PC-3 (cell line): ENCODE results near the gene ASXL2. TPM values are rescaled to one million over a fixed set of nuclear protein-coding genes. Genes with fewer than 3 reads are reported as not detected.

ENCODE experiments used
- ATAC-seq: fragments of 200-7000 bp; cut with Tn5 transposase; 2 replicates; pipeline ENCODE4 v1.9.1; 2020; ENCODE audit warnings: mild to moderate bottlenecking, moderate library complexity
- BruUV-seq: library from RNA; stranded (reverse); fragments of 400-500 nt; replicated peaks from 2 replicates; lab custom pipeline; 2021; lab: Mats Ljungman, UMichigan
- CTCF ChIA-PET: fragments of 300-600 bp; sonication (Branson Sonifier 250); formaldehyde crosslinking; loops from one replicate; lab custom pipeline; 2022; ENCODE audit warnings: antibody characterized with exemption; lab: Charles Lee
- POLR2A ChIA-PET: fragments of 300-600 bp; sonication (Branson Sonifier 250); formaldehyde crosslinking; loops from one replicate; lab custom pipeline; 2022; ENCODE audit warnings: antibody characterized with exemption; ENCODE audit not compliant: unreplicated experiment; lab: Charles Lee
- DNase-seq: peaks from one replicate; pipeline ENCODE4 v3.0.0-alpha.2; 2015
- H2AFZ ChIP-seq: fragments of 300-600 bp; sonication (generic); 2 replicates; pipeline ENCODE4 v1.6.0; 2016; ENCODE audit warnings: antibody characterized with exemption, low read length
- H3F3A ChIP-seq: fragments of 300-600 bp; sonication (generic); one replicate; pipeline ENCODE4 v1.6.0; 2017; ENCODE audit warnings: antibody characterized with exemption, low read length, control low read depth, mild to moderate bottlenecking; ENCODE audit not compliant: unreplicated experiment
- H3K27ac ChIP-seq: fragments of 300-600 bp; sonication (generic); 2 replicates; pipeline ENCODE4 v1.5.1; 2016; ENCODE audit warnings: mild to moderate bottlenecking, low read length
- H3K27me3 ChIP-seq: fragments of 300-600 bp; sonication (generic); 2 replicates; pipeline ENCODE4 v1.6.1; 2016; ENCODE audit warnings: low read length, mixed read lengths
- H3K36me3 ChIP-seq: fragments of 300-600 bp; sonication (generic); 2 replicates; pipeline ENCODE4 v1.6.1; 2016; ENCODE audit warnings: low read depth, mixed run types, low read length, mixed read lengths
- H3K4me1 ChIP-seq: fragments of 300-600 bp; sonication (generic); 2 replicates; pipeline ENCODE4 v1.5.1; 2016; ENCODE audit warnings: low read length; ENCODE audit not compliant: insufficient read depth
- H3K4me2 ChIP-seq: fragments of 300-600 bp; sonication (generic); 2 replicates; pipeline ENCODE4 v1.6.0; 2016; ENCODE audit warnings: low read length
- H3K4me3 ChIP-seq: fragments of 300-600 bp; sonication (generic); 2 replicates; pipeline ENCODE4 v1.5.1; 2016; ENCODE audit warnings: mild to moderate bottlenecking, low read length, mixed read lengths
- H3K79me2 ChIP-seq: fragments of 300-600 bp; sonication (generic); 2 replicates; pipeline ENCODE4 v1.6.1; 2017; ENCODE audit warnings: low read length, mixed read lengths
- H3K9ac ChIP-seq: fragments of 300-600 bp; sonication (generic); 2 replicates; pipeline ENCODE4 v1.6.0; 2016; ENCODE audit warnings: mild to moderate bottlenecking, low read length
- H3K9me2 ChIP-seq: fragments of 300-600 bp; sonication (generic); replicated peaks from 2 replicates; pipeline ENCODE4 v1.6.1; 2016; ENCODE audit warnings: mixed run types, low read length, mixed read lengths
- H3K9me3 ChIP-seq: fragments of 300-600 bp; sonication (generic); 2 replicates; pipeline ENCODE4 v1.6.1; 2016; ENCODE audit warnings: low read length, mixed read lengths
- H4K20me1 ChIP-seq: fragments of 300-600 bp; sonication (generic); 2 replicates; pipeline ENCODE4 v1.6.1; 2016; ENCODE audit warnings: low read length, mixed read lengths
- CTCF ChIP-seq: fragments of 300-600 bp; sonication (generic); conservative IDR thresholded peaks from 2 replicates; pipeline ENCODE4 v1.5.1; 2017; ENCODE audit warnings: antibody characterized with exemption, low read depth, mild to moderate bottlenecking, low read length
- EZH2 ChIP-seq: fragments of 300-600 bp; sonication (generic); IDR thresholded peaks from one replicate; pipeline ENCODE4 v1.6.1; 2017; ENCODE audit warnings: antibody characterized with exemption, mild to moderate bottlenecking, low read length; ENCODE audit not compliant: unreplicated experiment
- EZH2phosphoT487 ChIP-seq: fragments of 300-600 bp; sonication (generic); IDR thresholded peaks from 2 replicates; pipeline ENCODE4 v1.6.1; 2018; ENCODE audit warnings: mild to moderate bottlenecking, antibody characterized with exemption, low read length, borderline replicate concordance
- intact Hi-C: fragments of 100-400 bp; cut with micrococcal nuclease; formaldehyde crosslinking; loops from 2 replicates; pipeline ENCODE4 v1.9.0; 2023
- total RNA-seq: library from RNA; depleted of rRNA; stranded (reverse); fragments of >200 nt; gene quantifications from 2 replicates; pipeline ENCODE4 v1.2.3, GENCODE V29; 2014

ASXL2 gene
- total RNA-seq, 1 experiment from 2014 or later, result 11.5 TPM

- ChIA-PET CTCF (no interaction called here), POLR2A (no interaction called here)
- H3F3A ChIP-seq, result no peaks in the 10 kb centered on the region
- no peak overlapping the region for H3K4me2 ChIP-seq
- no peaks in the 10 kb centered on the region for H3K9me3 ChIP-seq
- ATAC-seq, result no peak
- TF ChIP-seq EZH2phosphoT487 (no peak), EZH2 (no peak), CTCF (no peak)
- H3K79me2 ChIP-seq, result no peaks in the 10 kb centered on the region
- no peaks in the 10 kb centered on the region for H3K9me2 ChIP-seq
- DNase-seq, result no peak
- no peaks in the 10 kb centered on the region for H3K4me1 ChIP-seq
- intact Hi-C loops, result no loop called here
- H3K9ac ChIP-seq, result no peak overlapping the region
- H3K36me3 ChIP-seq, result no peaks in the 10 kb centered on the region
- no peaks in the 10 kb centered on the region for H4K20me1 ChIP-seq
- no TSS peak for BruUV-seq
- no peak overlapping the region for H3K4me3 ChIP-seq
- no peaks in the 10 kb centered on the region for H3K27me3 ChIP-seq
- H2AFZ ChIP-seq, result no peak overlapping the region
- no peak overlapping the region for H3K27ac ChIP-seq
Measured at GRCh38 chr2:25891672-25892071, 13.4 kb upstream of the ASXL2 start.

DNA sequence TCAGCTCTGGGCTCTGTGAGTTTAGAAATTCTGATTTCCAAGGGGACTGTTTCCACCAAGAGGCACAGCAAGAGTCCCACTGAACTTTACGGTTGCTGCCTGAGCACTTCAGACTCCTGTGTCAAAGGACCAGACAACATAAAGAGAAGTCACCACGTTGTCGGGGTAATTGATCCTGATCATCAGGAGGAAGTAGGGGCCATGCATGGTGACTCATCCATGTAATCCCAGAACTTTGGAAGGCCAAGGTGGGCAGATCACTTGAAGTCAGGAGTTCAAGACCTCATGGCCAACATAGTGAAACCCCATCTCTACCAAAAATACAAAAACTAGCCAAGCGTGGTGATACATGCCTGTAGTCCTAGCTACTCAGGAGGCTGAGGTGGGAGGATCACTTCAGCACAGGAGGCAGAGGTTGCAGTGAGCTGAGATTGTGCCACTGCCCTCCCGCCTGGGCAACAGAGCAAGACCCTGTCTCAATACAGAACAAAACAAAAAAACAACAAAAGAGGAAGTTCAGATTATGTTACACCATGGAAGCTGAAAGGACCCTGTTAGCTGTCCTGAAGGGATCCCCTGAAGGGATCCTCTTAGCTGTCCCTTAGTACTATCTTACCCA lies 9.4 kb upstream of the ASXL2 start:
- no peak for TF ChIP-seq CTCF
- TF ChIP-seq EZH2phosphoT487, result no peak
- TF ChIP-seq EZH2, result no peak
- POLR2A ChIA-PET, result no interaction called here
- no peaks in the 10 kb centered on the region for H3K36me3 ChIP-seq
- H4K20me1 ChIP-seq, result no peaks in the 10 kb centered on the region
- ATAC-seq (no peak), DNase-seq (no peak)
- H3F3A ChIP-seq, result no peaks in the 10 kb centered on the region
- peaks cover 7% of the 10 kb centered on the region for H3K4me1 ChIP-seq
- no TSS peak for BruUV-seq
- H3K79me2 ChIP-seq, result no peaks in the 10 kb centered on the region
- intact Hi-C loops, result no loop called here
- H3K4me2 ChIP-seq, result no peak overlapping the region
- no peaks in the 10 kb centered on the region for H3K27me3 ChIP-seq
- CTCF ChIA-PET, result interaction anchor here (0.7 kb wide), 1 partner anchor 559 kb away, joined by 3 read pairs; no protein-coding TSS in a partner anchor
- no peak overlapping the region for H3K27ac ChIP-seq
- no peak overlapping the region for H3K9ac ChIP-seq
- H3K9me3 ChIP-seq, result no peaks in the 10 kb centered on the region
- no peak overlapping the region for H3K4me3 ChIP-seq
- H3K9me2 ChIP-seq, result no peaks in the 10 kb centered on the region
- no peak overlapping the region for H2AFZ ChIP-seq

DNA sequence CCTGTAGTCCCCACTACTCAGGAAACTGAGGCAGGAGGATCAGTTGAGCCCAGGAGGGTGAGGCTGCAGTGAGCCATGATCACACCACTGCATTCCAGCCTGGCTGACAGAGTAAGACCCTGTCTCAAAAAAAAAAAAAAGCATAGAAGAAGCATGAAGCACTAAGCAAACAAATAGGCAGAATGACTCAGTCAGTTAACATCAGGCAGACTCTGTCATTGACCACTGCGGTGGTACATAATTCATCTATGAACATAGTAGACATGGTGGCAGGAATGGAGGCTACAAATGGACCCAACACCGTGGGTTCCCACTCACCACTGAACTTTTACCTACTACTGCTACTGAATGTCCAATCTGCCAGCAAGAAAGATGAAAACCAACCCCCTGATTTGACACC lies 7.6 kb upstream of the ASXL2 start:
- H2AFZ ChIP-seq, result no peak overlapping the region
- H3K9me2 ChIP-seq, result no peaks in the 10 kb centered on the region
- no peaks in the 10 kb centered on the region for H3K27me3 ChIP-seq
- H3K27ac ChIP-seq, result no peak overlapping the region
- no peaks in the 10 kb centered on the region for H4K20me1 ChIP-seq
- CTCF ChIA-PET, result no interaction called here
- BruUV-seq, result no TSS peak
- no peaks in the 10 kb centered on the region for H3K36me3 ChIP-seq
- intact Hi-C loops, result no loop called here
- ATAC-seq (peak; percentile 98), DNase-seq (peak; percentile 89)
- no peaks in the 10 kb centered on the region for H3F3A ChIP-seq
- H3K9ac ChIP-seq, result no peak overlapping the region
- H3K4me1 ChIP-seq, result peaks cover 7% of the 10 kb centered on the region
- no peak for TF ChIP-seq EZH2
- TF ChIP-seq CTCF, result no peak
- no peak for TF ChIP-seq EZH2phosphoT487
- H3K4me2 ChIP-seq, result no peak overlapping the region
- H3K79me2 ChIP-seq, result no peaks in the 10 kb centered on the region
- H3K9me3 ChIP-seq, result no peaks in the 10 kb centered on the region
- no peak overlapping the region for H3K4me3 ChIP-seq
- POLR2A ChIA-PET, result no interaction called here
